Ramos (cell line): Measurements from ENCODE around the gene PCDHB16.
"Not testable (repeated sequence)": the region's sequence is repeated elsewhere in the genome, so short reads cannot be mapped to it uniquely, and the experiment has no call there.

Experiments used
- in situ Hi-C: fragments of 300-500 bp; cut with MboI; formaldehyde crosslinking; loops from one replicate; pipeline ENCODE4 v1.14.3; 2022; ENCODE audit warnings: low sequenced_read_pairs; ENCODE audit not compliant: unreplicated experiment

Gene PCDHB16

DNA sequence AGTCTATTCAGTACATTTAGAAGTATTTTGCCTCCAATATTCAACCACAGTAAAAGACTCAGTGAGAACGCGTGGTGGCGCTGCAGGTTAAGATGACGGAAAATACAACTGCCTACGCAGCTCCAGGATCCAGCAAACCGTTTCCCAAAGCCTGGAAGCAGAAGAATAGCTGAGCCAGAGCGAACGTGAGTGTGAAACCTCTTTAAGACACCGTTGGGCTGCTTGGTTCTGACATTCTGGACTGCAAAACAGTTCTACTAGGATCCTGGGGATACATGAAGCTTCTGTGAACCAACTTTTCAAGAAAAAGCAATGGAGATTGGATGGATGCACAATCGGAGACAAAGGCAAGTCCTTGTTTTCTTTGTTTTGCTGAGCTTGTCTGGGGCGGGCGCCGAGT is at the start of gene PCDHB16:
Gene PCDHB16 (plus strand): TSS at position 140 of the 400 bp plus-strand sequence. CDS start 173 bp downstream, at position 313.
- in situ Hi-C loops = no loop called here

DNA sequence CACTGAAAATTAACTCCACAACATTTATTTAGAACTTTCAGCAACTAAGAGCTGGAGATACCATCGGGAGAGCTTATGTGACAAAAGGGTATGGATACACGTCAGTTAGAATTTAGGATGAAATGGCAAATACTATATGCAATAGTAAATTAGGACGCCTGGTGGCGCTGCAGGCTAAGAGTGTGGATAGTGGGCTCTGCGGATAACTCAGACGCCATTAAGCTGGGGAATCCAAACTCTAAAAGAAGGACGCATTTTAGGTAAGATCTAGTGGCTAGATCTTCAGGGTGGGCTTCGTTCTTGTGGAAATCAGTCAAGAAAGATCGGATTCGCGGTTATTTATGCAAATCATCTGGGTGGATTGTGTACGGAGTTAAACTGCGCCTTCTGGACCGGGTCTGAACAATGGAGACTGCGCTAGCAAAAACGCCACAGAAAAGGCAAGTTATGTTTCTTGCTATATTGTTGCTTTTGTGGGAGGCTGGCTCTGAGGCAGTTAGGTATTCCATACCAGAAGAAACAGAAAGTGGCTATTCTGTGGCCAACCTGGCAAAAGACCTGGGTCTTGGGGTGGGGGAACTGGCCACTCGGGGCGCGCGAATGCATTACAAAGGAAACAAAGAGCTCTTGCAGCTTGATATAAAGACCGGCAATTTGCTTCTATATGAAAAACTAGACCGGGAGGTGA is 47.0 kb upstream of the PCDHB16 start, which contains the start of gene PCDHB5:
Gene PCDHB5 (plus strand): TSS at position 177 of the 688 bp plus-strand sequence. CDS start 229 bp downstream, at position 406.
- in situ Hi-C loops = no loop called here

DNA sequence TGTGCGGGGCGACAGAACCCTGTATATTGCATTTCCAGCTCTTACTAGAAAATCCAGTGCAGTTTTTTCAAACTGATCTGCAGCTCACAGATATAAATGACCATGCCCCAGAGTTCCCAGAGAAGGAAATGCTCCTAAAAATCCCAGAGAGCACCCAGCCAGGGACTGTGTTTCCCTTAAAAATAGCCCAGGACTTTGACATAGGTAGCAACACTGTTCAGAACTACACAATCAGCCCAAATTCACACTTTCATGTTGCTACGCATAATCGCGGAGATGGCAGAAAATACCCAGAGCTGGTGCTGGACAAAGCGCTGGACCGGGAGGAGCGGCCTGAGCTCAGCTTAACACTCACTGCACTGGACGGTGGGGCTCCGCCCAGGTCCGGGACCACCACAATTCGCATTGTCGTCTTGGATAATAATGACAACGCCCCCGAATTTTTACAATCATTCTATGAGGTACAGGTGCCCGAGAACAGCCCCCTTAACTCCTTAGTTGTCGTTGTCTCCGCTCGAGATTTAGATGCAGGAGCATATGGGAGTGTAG is 46.4 kb upstream of the PCDHB16 start:
- in situ Hi-C loops = no loop called here

DNA sequence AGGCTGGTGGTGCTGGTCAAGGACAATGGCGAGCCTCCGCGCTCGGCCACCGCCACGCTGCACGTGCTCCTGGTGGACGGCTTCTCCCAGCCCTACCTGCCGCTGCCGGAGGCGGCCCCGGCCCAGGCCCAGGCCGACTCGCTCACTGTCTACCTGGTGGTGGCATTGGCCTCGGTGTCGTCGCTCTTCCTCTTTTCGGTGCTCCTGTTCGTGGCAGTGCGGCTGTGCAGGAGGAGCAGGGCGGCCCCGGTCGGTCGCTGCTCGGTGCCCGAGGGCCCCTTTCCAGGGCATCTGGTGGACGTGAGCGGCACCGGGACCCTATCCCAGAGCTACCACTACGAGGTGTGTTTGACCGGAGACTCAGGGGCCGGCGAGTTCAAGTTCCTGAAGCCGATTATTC is 44.8 kb upstream of the PCDHB16 start:
- in situ Hi-C loops = not testable (repeated sequence)

DNA sequence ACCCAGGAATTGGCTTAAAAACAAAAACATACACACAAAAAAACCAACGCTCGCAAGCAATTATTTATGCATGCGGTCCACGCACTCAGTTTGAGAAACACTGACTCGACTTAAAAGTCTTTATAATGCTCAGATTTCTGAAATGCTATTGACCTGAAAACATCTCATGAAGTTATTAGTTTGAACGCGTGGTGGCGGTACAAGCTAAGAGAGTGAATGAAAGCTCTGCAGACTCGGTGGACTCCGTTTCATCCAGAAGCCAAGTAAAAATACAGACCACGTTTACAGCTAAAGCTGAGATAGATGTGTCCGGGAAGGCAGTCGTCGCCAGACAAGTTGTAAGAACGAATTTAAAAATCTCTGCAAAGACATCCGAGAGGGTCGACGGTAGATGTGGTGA is 32.4 kb upstream of the PCDHB16 start, which contains the start of gene PCDHB6:
Gene PCDHB6 (plus strand): TSS at position 246 of the 400 bp plus-strand sequence. CDS start 201 bp downstream, outside the sequence.
- in situ Hi-C loops = no loop called here

DNA sequence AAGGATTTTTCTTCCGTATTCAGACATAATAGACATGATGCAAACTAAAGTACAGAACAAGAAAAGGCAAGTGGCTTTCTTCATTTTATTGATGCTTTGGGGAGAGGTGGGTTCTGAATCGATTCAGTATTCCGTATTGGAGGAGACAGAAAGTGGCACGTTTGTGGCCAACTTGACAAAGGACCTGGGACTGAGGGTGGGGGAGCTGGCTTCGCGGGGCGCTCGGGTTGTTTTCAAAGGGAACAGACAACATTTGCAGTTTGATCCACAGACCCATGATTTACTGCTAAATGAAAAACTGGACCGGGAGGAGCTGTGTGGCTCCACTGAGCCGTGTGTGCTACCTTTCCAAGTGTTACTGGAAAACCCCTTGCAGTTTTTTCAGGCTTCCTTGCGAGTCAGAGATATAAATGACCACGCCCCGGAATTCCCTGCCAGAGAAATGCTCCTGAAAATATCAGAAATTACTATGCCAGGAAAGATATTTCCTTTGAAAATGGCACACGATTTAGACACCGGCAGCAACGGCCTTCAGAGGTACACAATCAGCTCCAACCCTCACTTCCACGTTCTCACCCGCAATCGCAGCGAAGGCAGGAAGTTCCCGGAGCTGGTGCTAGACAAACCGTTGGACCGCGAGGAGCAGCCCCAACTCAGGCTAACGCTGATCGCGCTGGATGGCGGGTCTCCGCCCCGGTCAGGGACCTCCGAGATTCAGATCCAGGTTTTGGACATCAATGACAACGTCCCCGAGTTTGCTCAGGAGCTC is 31.8 kb upstream of the PCDHB16 start:
- in situ Hi-C loops = no loop called here

DNA sequence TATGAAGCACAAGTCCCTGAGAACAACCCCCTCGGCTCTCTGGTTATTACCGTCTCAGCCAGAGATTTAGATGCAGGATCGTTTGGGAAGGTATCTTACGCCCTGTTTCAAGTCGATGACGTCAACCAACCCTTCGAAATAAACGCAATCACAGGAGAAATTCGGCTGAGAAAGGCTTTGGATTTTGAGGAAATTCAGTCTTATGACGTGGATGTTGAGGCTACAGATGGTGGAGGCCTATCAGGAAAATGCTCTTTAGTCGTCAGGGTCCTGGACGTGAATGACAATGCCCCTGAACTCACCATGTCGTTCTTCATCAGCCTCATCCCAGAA is 31.2 kb upstream of the PCDHB16 start:
- in situ Hi-C loops = no loop called here

DNA sequence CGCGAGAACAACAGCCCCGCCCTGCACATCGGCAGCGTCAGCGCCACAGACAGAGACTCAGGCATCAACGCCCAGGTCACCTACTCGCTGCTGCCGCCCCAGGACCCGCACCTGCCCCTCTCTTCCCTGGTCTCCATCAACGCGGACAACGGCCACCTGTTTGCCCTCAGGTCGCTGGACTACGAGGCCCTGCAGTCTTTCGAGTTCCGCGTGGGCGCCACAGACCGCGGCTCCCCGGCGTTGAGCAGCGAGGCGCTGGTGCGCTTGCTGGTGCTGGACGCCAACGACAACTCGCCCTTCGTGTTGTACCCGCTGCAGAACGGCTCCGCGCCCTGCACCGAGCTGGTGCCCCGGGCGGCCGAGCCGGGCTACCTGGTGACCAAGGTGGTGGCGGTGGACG is 30.6 kb upstream of the PCDHB16 start:
- in situ Hi-C loops = not testable (repeated sequence)

DNA sequence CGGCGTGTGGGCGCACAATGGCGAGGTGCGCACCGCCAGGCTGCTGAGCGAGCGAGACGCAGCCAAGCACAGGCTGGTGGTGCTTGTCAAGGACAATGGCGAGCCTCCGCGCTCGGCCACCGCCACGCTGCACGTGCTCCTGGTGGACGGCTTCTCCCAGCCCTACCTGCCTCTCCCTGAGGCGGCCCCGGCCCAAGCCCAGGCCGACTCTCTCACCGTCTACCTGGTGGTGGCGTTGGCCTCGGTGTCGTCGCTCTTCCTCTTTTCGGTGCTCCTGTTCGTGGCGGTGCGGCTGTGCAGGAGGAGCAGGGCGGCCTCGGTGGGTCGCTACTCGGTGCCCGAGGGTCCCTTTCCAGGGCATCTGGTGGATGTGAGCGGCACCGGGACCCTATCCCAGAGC is 30.1 kb upstream of the PCDHB16 start:
- in situ Hi-C loops = not testable (repeated sequence)

DNA sequence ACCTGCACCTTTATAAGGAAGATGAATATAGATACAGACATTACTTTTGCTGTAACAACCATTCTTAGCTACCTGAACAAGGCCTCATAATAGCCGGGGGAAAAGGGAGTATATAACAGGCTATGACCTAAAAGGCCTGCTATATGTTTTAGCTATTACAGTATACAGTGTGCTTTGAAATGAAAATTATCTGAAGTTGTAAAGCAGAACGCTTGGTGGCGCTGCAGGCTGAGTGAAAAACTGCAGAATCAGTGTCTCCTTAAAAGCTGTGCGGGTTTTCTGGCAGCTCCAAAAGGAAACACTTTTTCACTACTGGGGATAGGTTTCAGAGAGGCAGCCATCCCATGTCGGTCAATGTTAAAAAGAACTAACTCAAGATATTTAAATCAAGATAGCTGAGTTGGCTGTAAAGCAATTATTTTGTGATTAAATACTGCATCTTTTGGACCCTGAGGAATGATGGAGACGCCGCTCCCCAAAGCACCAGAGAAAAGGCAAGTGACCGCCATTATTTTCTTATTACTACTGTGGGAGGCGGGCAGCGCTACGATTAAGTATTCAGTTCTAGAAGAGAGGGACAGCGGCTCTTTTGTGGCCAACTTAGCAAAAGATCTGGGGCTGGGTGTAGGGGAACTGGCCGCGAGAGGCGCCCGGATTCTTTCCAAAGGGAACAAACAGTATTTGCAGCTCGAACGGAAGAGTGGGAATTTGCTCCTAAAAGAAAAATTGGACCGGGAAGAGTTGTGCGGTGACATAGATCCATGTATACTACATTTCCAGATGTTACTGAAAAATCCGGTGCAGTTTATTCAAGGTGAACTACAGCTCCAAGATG is 26.4 kb upstream of the PCDHB16 start:
- in situ Hi-C loops = no loop called here

DNA sequence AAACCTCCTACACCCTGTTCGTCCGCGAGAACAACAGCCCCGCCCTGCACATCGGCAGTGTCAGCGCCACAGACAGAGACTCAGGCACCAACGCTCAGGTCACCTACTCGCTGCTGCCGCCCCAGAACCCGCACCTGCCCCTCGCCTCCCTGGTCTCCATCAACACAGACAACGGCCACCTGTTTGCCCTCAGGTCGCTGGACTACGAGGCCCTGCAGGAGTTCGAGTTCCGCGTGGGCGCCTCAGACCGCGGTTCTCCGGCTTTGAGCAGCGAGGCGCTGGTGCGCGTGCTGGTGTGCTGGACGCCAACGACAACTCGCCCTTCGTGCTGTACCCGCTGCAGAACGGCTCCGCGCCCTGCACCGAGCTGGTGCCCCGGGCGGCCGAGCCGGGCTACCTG is 24.8 kb upstream of the PCDHB16 start:
- in situ Hi-C loops = not testable (repeated sequence)

DNA sequence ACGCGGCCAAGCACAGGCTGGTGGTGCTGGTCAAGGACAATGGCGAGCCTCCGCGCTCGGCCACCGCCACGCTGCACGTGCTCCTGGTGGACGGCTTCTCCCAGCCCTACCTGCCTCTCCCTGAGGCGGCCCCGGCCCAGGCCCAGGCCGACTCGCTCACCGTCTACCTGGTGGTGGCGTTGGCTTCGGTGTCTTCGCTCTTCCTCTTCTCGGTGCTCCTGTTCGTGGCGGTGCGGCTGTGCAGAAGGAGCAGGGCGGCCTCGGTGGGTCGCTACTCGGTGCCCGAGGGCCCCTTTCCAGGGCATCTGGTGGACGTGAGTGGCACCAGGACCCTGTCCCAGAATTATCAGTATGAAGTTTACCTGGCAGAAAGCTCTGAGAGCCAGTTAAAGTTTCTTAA is 24.3 kb upstream of the PCDHB16 start:
- in situ Hi-C loops = not testable (repeated sequence)

DNA sequence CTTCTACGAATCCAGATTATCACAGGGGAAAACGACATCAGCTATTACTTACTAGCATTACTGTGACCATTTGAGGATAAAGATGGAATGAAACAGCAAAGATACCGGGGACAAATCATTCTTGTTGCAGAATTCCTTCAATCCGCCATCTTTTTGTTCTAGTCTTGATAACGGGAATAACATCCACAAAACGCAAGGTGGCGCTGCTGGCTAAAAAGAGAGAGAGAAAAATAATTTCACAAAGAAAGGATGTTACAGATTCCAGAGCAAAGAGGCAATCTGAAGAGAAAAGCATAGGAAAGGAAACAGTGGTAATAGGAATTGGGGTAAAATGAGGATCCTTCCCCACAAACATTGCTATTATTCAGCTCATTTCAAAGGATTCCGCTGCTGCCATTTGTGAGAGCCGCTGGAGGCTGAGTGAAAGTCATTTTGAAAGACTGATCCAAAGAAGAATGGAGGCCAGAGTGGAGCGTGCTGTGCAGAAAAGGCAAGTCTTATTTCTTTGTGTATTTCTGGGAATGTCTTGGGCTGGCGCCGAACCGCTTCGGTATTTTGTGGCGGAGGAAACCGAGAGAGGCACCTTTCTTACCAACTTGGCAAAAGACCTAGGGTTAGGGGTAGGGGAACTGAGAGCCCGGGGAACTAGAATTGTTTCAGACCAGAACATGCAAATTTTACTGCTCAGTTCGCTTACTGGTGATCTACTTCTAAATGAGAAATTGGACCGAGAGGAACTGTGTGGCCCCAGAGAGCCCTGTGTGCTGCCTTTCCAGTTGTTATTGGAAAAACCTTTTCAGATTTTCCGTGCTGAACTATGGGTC is 9.6 kb upstream of the PCDHB16 start, which contains the start of gene PCDHB7:
Gene PCDHB7 (plus strand): TSS at position 264 of the 824 bp plus-strand sequence. CDS start 192 bp downstream, at position 456.
- in situ Hi-C loops = no loop called here

DNA sequence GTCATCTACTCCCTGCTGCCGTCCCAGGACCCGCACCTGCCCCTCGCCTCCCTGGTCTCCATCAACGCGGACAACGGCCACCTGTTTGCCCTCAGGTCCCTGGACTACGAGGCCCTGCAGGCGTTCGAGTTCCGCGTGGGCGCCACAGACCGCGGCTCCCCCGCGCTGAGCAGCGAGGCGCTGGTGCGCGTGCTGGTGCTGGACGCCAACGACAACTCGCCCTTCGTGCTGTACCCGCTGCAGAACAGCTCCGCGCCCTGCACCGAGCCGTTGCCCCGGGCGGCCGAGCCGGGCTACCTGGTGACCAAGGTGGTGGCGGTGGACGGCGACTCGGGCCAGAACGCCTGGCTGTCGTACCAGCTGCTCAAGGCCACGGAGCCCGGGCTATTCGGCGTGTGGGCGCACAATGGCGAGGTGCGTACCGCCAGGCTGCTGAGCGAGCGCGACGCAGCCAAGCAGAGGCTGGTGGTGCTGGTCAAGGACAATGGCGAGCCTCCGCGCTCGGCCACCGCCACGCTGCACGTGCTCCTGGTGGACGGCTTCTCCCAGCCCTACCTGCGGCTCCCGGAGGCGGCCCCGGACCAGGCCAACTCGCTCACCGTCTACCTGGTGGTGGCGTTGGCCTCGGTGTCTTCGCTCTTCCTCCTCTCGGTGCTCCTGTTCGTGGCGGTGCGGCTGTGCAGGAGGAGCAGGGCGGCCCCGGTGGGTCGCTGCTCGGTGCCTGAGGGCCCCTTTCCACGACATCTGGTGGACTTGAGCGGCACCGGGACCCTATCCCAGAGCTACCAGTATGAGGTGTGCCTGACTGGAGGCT is 7.7 kb upstream of the PCDHB16 start:
- in situ Hi-C loops = not testable (repeated sequence)

DNA sequence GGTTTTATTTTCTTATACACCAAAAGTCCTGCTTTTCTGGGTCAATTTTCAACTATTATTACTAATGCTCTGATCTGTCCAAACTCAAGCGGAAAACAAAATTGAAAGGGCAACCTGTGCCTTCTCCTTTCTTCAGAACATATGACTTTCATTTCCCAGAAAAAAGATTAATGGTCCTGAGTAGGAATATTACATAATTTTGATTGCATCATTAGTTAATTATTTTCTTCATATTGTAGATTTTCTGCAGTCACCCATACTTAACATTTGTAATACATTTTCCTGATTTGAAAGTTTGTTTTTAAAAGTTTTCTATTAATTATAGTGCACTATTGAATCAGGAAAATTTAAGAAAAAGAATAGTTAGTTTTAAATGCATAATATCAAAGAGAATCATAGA is 6.3 kb upstream of the PCDHB16 start:
- in situ Hi-C loops = no loop called here

DNA sequence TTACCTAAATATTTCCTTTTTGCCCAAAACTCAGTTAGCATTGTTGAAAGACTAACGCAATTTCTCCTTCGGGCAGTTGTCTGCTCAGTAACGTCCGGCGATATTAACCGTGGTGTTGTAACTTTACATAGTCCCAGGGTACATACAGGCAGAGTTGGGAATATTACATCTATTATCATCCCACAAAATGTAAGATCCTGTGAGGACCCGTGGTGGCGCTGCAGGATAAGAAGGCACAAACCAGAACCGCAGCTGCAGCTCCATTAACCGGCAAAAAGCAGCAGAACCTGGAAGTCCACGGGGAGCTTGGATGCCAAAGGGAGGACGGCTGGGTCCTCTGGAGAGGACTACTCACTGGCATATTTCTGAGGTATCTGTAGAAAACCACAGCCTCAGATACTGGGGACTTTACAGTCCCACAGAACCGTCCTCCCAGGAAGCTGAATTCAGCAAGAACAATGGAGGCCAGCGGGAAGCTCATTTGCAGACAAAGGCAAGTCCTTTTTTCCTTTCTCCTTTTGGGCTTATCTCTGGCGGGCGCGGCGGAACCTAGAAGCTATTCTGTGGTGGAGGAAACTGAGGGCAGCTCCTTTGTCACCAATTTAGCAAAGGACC is 4.5 kb upstream of the PCDHB16 start, which contains the start of gene PCDHB8:
Gene PCDHB8 (plus strand): TSS at position 214 of the 615 bp plus-strand sequence. CDS start 245 bp downstream, at position 459.
- in situ Hi-C loops = not testable (repeated sequence)

DNA sequence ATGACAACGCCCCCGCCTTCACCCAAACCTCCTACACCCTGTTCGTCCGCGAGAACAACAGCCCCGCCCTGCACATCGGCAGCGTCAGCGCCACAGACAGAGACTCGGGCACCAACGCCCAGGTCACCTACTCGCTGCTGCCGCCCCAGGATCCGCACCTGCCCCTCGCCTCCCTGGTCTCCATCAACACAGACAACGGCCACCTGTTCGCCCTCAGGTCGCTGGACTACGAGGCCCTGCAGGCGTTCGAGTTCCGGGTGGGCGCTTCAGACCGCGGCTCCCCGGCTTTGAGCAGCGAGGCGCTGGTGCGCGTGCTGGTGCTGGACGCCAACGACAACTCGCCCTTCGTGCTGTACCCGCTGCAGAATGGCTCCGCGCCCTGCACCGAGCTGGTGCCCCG is 2.8 kb upstream of the PCDHB16 start:
- in situ Hi-C loops = not testable (repeated sequence)

DNA sequence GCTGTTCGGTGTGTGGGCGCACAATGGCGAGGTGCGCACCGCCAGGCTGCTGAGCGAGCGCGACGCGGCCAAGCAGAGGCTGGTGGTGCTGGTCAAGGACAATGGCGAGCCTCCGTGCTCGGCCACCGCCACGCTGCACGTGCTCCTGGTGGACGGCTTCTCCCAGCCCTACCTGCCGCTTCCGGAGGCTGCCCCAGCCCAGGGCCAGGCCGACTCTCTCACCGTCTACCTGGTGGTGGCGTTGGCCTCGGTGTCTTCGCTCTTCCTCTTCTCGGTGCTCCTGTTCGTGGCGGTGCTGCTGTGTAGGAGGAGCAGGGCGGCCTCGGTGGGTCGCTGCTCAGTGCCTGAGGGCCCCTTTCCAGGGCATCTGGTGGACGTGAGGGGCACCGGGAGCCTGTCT is 2.3 kb upstream of the PCDHB16 start:
- in situ Hi-C loops = not testable (repeated sequence)
